ENCODE results near the gene MINK1. TPM values are rescaled to one million over a fixed set of nuclear protein-coding genes. Genes with fewer than 3 reads are reported as not detected.

The MINK1 gene
- total RNA-seq, 1 donor from 2014 or later, result 26.2 TPM

DNA sequence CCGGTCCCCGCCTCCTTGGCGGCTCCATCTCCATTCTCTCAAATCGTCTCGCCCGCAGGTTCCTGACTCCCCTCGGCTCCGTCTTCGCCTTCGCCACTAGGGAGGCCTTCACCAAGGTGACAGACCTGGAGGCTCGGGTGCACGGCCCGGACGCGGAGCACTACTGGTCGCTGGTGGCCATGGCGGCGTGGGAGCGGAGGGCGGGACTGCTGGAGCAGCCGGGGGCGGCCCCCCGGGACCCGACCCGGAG, 43.5 kb upstream of the MINK1 start:
- no peaks in the 10 kb centered on the region for H3K36me3 Mint-ChIP-seq
- peaks cover 11% of the 10 kb centered on the region for H3K4me1 Mint-ChIP-seq
- H3K27me3 Mint-ChIP-seq (ENCODE audit: insufficient read depth, low read depth), result peaks cover 24% of the 10 kb centered on the region
- Histone ChIP-seq H4K20me1 (ENCODE audit: low read depth) (peaks cover 9% of the 10 kb centered on the region), H3K79me2 (ENCODE audit: low read depth) (no peaks in the 10 kb centered on the region), H3K36me3 (no peaks in the 10 kb centered on the region), H3F3A (ENCODE audit: low read depth) (peaks cover 38% of the 10 kb centered on the region), H3K9me3 (ENCODE audit: low read depth) (no peaks in the 10 kb centered on the region), H3K4me1 (peaks cover 13% of the 10 kb centered on the region), H3K9ac (no peak overlapping the region), H3K4me3 (peak overlapping the region; percentile 85), H3K27ac (no peak overlapping the region), H3K27me3 (peaks cover 81% of the 10 kb centered on the region), H2AFZ (replicated peaks) (peak overlapping the region; percentile 81), H3K4me2 (peak overlapping the region; percentile 95)
- TF ChIP-seq EZH2 (IDR thresholded peaks at IDR 0.05) (peak; percentile 57), EZH2phosphoT487 (IDR thresholded peaks at IDR 0.05) (no peak)
- TF ChIP-seq, protein P1, sequence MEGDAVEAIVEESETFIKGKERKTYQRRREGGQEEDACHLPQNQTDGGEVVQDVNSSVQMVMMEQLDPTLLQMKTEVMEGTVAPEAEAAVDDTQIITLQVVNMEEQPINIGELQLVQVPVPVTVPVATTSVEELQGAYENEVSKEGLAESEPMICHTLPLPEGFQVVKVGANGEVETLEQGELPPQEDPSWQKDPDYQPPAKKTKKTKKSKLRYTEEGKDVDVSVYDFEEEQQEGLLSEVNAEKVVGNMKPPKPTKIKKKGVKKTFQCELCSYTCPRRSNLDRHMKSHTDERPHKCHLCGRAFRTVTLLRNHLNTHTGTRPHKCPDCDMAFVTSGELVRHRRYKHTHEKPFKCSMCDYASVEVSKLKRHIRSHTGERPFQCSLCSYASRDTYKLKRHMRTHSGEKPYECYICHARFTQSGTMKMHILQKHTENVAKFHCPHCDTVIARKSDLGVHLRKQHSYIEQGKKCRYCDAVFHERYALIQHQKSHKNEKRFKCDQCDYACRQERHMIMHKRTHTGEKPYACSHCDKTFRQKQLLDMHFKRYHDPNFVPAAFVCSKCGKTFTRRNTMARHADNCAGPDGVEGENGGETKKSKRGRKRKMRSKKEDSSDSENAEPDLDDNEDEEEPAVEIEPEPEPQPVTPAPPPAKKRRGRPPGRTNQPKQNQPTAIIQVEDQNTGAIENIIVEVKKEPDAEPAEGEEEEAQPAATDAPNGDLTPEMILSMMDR (IDR thresholded peaks at IDR 0.05), result no peak
- peak overlapping the region; percentile 88 for H3K4me3 Mint-ChIP-seq
- H3K27ac Mint-ChIP-seq, result no peak overlapping the region
- H3K9me3 Mint-ChIP-seq, result no peaks in the 10 kb centered on the region
- no peak for DNase-seq (ENCODE audit: low spot score)

DNA sequence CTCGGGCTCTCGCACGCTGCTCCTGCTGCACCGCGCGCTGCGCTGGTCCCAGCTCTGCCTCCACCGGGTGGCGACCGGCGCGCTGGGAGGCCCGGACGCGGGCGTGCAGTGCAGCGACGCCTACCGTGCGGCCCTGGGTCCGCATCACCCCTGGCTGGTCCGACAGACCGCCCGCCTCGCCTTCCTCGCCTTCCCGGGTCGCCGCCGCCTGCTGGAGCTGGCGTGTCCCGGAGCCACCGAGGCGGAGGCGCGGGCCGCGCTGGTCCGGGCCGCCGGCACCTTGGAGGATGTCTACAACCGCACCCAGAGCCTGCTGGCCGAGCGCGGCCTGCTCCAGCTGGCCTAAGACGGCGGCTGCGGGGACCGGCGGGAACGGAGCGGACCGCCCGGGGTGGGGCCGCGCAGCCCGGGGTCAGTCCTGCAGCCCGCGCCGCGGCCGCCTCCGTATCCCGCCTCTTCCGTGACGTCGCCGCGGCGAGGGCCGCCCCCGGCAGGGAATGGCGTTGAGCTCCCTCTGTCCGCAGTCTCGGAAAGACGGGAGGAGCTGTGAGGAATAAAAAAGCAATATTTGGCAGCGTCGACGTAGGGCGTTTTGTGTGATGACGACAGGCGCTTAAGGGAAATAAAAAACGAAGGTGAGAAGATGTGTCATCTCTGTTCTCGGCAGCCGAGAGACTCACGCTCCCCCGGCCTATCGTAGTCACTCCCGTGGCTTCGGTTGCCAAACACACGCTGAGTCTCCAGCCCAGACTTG, 43.0 kb upstream of the MINK1 start:
- no peaks in the 10 kb centered on the region for H3K9me3 Mint-ChIP-seq
- peaks cover 11% of the 10 kb centered on the region for H3K4me1 Mint-ChIP-seq
- peaks cover 38% of the 10 kb centered on the region for H3F3A ChIP-seq (ENCODE audit: low read depth)
- peak overlapping the region; percentile 95 for H3K4me2 ChIP-seq
- no peak overlapping the region for H3K27ac ChIP-seq
- no peaks in the 10 kb centered on the region for H3K79me2 ChIP-seq (ENCODE audit: low read depth)
- peaks cover 79% of the 10 kb centered on the region for H3K27me3 ChIP-seq
- no peaks in the 10 kb centered on the region for H3K9me3 ChIP-seq (ENCODE audit: low read depth)
- peak overlapping the region; percentile 81 for H2AFZ ChIP-seq (replicated peaks)
- no peaks in the 10 kb centered on the region for H3K36me3 ChIP-seq
- no peak for TF ChIP-seq EZH2 (IDR thresholded peaks at IDR 0.05)
- TF ChIP-seq, protein P1 (IDR thresholded peaks at IDR 0.05), result peak; percentile 64
- H3K36me3 Mint-ChIP-seq, result no peaks in the 10 kb centered on the region
- no peak overlapping the region for H3K9ac ChIP-seq
- peaks cover 9% of the 10 kb centered on the region for H4K20me1 ChIP-seq (ENCODE audit: low read depth)
- H3K4me1 ChIP-seq, result peaks cover 13% of the 10 kb centered on the region
- DNase-seq (ENCODE audit: low spot score), result peak; percentile 89
- peak overlapping the region; percentile 85 for H3K4me3 ChIP-seq
- no peak overlapping the region for H3K27ac Mint-ChIP-seq
- H3K4me3 Mint-ChIP-seq, result peak overlapping the region; percentile 88
- H3K27me3 Mint-ChIP-seq (ENCODE audit: insufficient read depth, low read depth), result peaks cover 23% of the 10 kb centered on the region

DNA sequence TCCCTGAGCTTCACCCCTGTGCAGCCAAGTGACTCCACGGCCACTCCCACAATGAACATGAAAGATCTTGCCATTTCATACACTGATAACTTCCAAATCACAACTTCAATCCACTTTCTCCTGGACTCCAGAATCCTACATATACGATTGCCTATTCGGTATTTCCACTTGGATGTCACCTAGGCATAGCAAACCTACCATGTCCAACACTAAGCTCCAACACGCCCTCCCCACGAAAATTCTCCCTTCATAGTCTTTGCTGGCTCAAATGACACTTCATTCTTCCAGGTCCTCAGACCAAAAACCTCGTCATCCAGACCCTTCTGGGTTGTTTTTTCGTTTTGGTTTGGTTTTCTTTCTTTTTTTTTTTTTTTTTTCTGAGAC, 42.4 kb upstream of the MINK1 start:
- no peak for DNase-seq (ENCODE audit: low spot score)
- H3K9ac ChIP-seq, result no peak overlapping the region
- Mint-ChIP-seq H3K4me3 (peak overlapping the region; percentile 88), H3K27ac (no peak overlapping the region), H3K9me3 (no peaks in the 10 kb centered on the region), H3K36me3 (no peaks in the 10 kb centered on the region), H3K27me3 (ENCODE audit: insufficient read depth, low read depth) (peaks cover 21% of the 10 kb centered on the region), H3K4me1 (peaks cover 11% of the 10 kb centered on the region)
- H3K27me3 ChIP-seq, result peaks cover 74% of the 10 kb centered on the region
- peak overlapping the region; percentile 95 for H3K4me2 ChIP-seq
- peaks cover 38% of the 10 kb centered on the region for H3F3A ChIP-seq (ENCODE audit: low read depth)
- no peak overlapping the region for H3K27ac ChIP-seq
- no peaks in the 10 kb centered on the region for H3K9me3 ChIP-seq (ENCODE audit: low read depth)
- H3K79me2 ChIP-seq (ENCODE audit: low read depth), result no peaks in the 10 kb centered on the region
- no peak for TF ChIP-seq EZH2phosphoT487 (IDR thresholded peaks at IDR 0.05)
- TF ChIP-seq EZH2 (IDR thresholded peaks at IDR 0.05), result no peak
- TF ChIP-seq, protein P1 (IDR thresholded peaks at IDR 0.05), result no peak
- H4K20me1 ChIP-seq (ENCODE audit: low read depth), result peaks cover 9% of the 10 kb centered on the region
- H3K4me1 ChIP-seq, result peaks cover 13% of the 10 kb centered on the region
- H2AFZ ChIP-seq (replicated peaks), result peak overlapping the region; percentile 81
- peak overlapping the region; percentile 85 for H3K4me3 ChIP-seq
- no peaks in the 10 kb centered on the region for H3K36me3 ChIP-seq
